Erythroblast (primary cell): ENCODE measurements around the gene MYO16.

ENCODE experiments used
- GATA1 ChIP-seq: IDR thresholded peaks from 2 replicates; pipeline ENCODE4 v1.6.1; 2011; ENCODE audit warnings: low read depth, mild to moderate bottlenecking, control low read depth, low read length, moderate library complexity
- POLR2A ChIP-seq: IDR thresholded peaks from 2 replicates; pipeline ENCODE4 v1.6.1; 2011; ENCODE audit warnings: mild to moderate bottlenecking, low read length

DNA sequence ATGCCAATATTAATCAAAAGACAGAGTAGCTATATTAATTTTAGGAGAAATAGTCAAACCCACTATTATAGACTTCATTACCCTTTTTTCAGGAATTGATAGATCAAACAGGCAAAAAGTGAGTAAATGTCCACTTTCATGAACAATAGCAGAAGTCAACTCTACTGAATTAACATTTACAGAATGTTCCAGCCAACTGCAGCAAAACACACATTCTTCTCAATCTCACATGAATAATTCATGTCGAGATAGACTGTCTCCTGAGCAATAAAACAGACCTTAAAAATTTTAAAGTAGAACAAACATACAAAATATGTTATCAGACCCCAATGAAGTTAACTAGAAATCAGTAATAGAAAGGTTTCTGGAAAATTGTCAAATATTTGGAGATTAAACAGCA is 118.4 kb downstream of the MYO16 start:
- TF ChIP-seq POLR2A: no peak
- no peak for TF ChIP-seq GATA1
